Esophagus muscularis mucosa (tissue), 4 donors: ENCODE data around the gene SLC22A3. TPM values are rescaled to one million over a fixed set of nuclear protein-coding genes. Genes with fewer than 3 reads are reported as not detected.

Experiments used
- DNase-seq: peaks from one replicate; pipeline ENCODE4 v3.0.0-alpha.2; 2017; ENCODE audit errors: extremely low spot score
- H3K27ac ChIP-seq, 4 donors: fragments of 200-600 bp; sonication (generic); replicated peaks in 1 of 4; 1 replicate in 3 of 4; 2 replicates in 1 of 4; pipeline ENCODE4 v1.5.1; 2016 to 2019; ENCODE audit warnings: mild to moderate bottlenecking in 1 of 4
- H3K27me3 ChIP-seq, 4 donors: fragments of 200-600 bp; sonication (generic); one replicate each; pipeline versions ENCODE4 v1.5.1 to v1.6.0; 2016 to 2019
- H3K36me3 ChIP-seq, 4 donors: fragments of 200-600 bp; sonication (generic); one replicate each; pipeline ENCODE4 v1.5.1; 2016 to 2019
- H3K4me1 ChIP-seq, 4 donors: fragments of 200-600 bp; sonication (generic); one replicate each; pipeline ENCODE4 v1.5.1; 2016 to 2019
- H3K4me3 ChIP-seq, 4 donors: fragments of 200-600 bp; sonication (generic); 1 replicate in 2 of 4; 2 replicates in 2 of 4; pipeline ENCODE4 v1.5.1; 2016 to 2019; ENCODE audit warnings: mild to moderate bottlenecking in 4 of 4, moderate library complexity in 1 of 4
- H3K9me3 ChIP-seq, 4 donors: fragments of 200-600 bp; sonication (generic); 1 replicate in 3 of 4; 2 replicates in 1 of 4; pipeline ENCODE4 v1.5.1; 2016 to 2019
- EP300 ChIP-seq: sonication (generic); formaldehyde crosslinking; IDR thresholded peaks from one replicate; pipeline ENCODE4 v1.6.1; 2017; ENCODE audit warnings: antibody characterized with exemption
- POLR2A ChIP-seq: fragments of 450-650 bp; IDR thresholded peaks from one replicate; pipeline ENCODE4 v1.6.1; 2017; ENCODE audit warnings: antibody characterized with exemption, moderate library complexity, mild to moderate bottlenecking, low read depth
- POLR2AphosphoS5 ChIP-seq, 2 donors: sonication (generic); formaldehyde crosslinking; IDR thresholded peaks; one replicate each; pipeline ENCODE4 v1.6.1; 2017; ENCODE audit warnings: antibody characterized with exemption in 2 of 2
- WGBS: methylation state at CpG from one replicate; pipeline ENCODE4 v1.1.5; 2018; 5-methylcytosine and 5-hydroxymethylcytosine counted together
- intact Hi-C: fragments of 100-400 bp; cut with DNase I; formaldehyde crosslinking; loops from one replicate; pipeline ENCODE4 v1.15.1; 2023
- total RNA-seq, 4 donors: library from RNA; depleted of rRNA; stranded (reverse); fragments of >200 nt; gene quantifications; one replicate each; pipeline versions ENCODE4 v1.1.0 to v1.2.1, GENCODE V29; 2016
- TF ChIP-seq, protein P1 (sequence below), 3 experiments: fragments of 200-600 bp in 2 of 3; fragments of 450-650 bp in 1 of 3; sonication (generic) in 2 of 3; IDR thresholded peaks; one replicate each; pipeline ENCODE4 v1.5.1; 2017 to 2019; ENCODE audit warnings: antibody characterized with exemption in 3 of 3, mild to moderate bottlenecking in 2 of 3, moderate library complexity in 1 of 3

The SLC22A3 gene
- total RNA-seq, 4 donors from 2014 or later, result 16.8 to 20.4 (median 18.9) TPM

DNA sequence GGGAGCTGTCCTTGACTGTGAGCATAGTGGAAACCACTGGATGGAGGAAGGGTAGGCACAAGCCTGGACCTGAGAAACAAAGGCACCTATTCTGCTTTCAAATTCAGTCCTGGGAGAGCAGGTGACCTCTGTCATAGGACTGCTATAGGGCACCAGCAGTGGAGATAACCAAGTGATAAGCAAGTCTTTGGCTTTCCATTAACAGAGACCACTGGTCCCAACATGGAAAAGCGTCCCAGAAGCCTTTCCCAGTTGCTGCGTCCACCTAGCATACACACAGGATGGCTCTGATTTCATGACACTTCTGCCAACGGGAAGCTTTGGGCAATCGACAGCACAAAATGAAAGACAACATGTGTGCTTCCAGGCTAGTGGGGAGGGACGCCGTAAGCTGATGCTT, 8.9 kb downstream of the SLC22A3 start:
- Histone ChIP-seq H3K9me3 (no peaks in the 10 kb centered on the region), H3K27me3 (no peaks in the 10 kb centered on the region), H3K36me3 (no peaks in the 10 kb centered on the region), H3K4me3 (no peak overlapping the region), H3K27ac (no peak overlapping the region), H3K4me1 (peaks cover 0 to 39% (median 30%) of the 10 kb centered on the region in 4 donors)
- TF ChIP-seq POLR2AphosphoS5 (IDR thresholded peaks at IDR 0.05) (no peak), POLR2A (no peak), EP300 (no peak)
- TF ChIP-seq, protein P1, sequence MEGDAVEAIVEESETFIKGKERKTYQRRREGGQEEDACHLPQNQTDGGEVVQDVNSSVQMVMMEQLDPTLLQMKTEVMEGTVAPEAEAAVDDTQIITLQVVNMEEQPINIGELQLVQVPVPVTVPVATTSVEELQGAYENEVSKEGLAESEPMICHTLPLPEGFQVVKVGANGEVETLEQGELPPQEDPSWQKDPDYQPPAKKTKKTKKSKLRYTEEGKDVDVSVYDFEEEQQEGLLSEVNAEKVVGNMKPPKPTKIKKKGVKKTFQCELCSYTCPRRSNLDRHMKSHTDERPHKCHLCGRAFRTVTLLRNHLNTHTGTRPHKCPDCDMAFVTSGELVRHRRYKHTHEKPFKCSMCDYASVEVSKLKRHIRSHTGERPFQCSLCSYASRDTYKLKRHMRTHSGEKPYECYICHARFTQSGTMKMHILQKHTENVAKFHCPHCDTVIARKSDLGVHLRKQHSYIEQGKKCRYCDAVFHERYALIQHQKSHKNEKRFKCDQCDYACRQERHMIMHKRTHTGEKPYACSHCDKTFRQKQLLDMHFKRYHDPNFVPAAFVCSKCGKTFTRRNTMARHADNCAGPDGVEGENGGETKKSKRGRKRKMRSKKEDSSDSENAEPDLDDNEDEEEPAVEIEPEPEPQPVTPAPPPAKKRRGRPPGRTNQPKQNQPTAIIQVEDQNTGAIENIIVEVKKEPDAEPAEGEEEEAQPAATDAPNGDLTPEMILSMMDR (IDR thresholded peaks at IDR 0.05), result no peak
- no peak for DNase-seq
- 87% methylated on average over 6 of the region's 6 CpGs for WGBS
- intact Hi-C loops, result no loop called here

DNA sequence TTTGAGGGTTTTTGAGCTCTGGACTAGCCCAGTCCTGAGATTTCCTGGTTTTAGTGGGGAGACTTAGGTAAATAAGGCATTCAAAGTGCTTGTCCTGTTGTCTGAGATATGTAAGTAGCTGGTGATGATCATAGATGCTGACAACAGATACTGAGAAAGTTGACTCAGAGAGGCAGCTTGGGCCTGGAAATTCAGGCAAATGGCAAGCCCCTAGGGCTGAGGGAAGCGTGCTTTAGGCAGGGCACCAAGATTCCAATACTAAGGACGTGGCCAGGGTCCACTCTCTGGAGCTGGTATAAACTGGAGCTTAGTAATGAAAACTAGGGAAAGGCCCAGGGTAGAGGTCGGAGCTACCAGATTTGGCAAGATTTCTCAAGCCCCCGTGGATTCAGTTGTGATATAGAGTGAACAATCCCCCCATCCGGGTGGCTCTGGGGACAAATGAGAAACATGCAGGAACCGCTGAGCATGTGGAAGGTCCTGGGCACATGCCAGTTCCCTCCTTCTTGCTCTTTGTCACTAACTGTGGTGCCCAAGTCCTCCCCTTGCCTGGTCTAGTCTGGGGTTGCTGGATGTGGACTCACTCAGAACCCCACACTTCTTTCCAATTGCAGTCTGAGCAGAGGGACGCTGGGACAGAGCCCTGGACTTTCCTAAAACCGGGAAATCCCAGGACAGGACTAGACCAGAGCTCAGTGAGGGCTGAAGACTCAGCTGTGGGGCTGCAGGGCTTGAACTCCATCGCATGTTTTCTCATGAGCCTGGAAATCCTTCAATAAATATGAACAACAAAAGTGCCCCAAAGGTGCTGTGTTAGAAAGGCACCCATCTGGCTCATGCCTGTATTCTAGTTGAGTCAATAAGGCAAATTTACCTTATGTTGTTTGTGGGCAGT, 10.3 kb downstream of the SLC22A3 start:
- H3K27me3 ChIP-seq, result no peaks in the 10 kb centered on the region
- H3K4me3 ChIP-seq, result no peak overlapping the region
- intact Hi-C loops, result no loop called here
- 87% methylated on average over 8 of the region's 9 CpGs for WGBS
- H3K27ac ChIP-seq, result no peak overlapping the region
- H3K4me1 ChIP-seq, result peaks cover 0 to 28% (median 16%) of the 10 kb centered on the region in 4 donors
- no peaks in the 10 kb centered on the region for H3K9me3 ChIP-seq
- H3K36me3 ChIP-seq, result no peaks in the 10 kb centered on the region
- no peak for DNase-seq
- TF ChIP-seq POLR2AphosphoS5 (IDR thresholded peaks at IDR 0.05), result no peak
- TF ChIP-seq EP300, result no peak
- TF ChIP-seq POLR2A, result no peak
- TF ChIP-seq, protein P1 (IDR thresholded peaks at IDR 0.05), result no peak

DNA sequence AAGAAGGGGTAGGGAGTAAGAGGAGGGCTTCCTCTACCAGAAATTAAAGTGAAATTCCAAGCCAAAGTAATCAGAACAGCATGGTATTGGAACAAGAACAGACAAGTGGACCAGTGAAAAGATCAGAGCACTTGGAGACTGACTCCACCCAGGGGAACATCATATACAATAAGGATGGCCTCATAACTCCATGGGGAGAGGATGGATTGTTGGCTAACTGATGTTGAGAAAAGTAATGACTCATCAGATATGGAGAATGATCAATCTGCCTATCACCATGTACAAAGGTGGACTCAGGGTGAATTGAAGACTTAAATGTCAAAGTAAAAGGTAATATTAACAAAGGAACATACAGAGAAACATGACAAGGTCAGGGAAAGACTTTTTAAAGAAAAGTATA, 12.8 kb downstream of the SLC22A3 start:
- TF ChIP-seq POLR2A (no peak), POLR2AphosphoS5 (IDR thresholded peaks at IDR 0.05) (no peak)
- H3K9me3 ChIP-seq, result no peaks in the 10 kb centered on the region
- DNase-seq, result no peak
- no peaks in the 10 kb centered on the region for H3K27me3 ChIP-seq
- H3K4me3 ChIP-seq, result no peak overlapping the region
- peaks cover 0 to 15% (median 8%) of the 10 kb centered on the region in 4 donors for H3K4me1 ChIP-seq
- no peaks in the 10 kb centered on the region for H3K36me3 ChIP-seq
- intact Hi-C loops, result no loop called here
- no peak overlapping the region for H3K27ac ChIP-seq

DNA sequence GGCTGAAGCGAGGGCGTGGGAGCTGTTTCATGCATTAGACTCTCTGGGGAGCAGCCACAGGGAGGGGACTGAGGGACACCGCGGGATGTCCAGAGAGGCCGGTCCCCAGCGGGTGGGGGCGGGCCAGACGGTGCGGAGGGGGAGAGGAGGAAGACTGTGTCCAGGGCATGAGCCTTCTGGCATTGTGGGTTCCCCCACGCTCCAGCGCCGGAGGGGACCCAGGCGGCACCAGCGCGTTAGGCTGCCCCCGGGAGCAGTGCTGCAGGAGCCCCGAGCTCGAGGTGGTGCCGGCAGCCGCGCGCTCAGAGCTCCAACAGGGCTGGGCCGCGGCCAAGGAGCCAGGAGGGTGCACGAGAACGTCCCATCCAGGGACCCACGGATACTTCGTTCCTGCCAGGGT, 14.4 kb downstream of the SLC22A3 start:
- H3K4me3 ChIP-seq, result no peak overlapping the region
- TF ChIP-seq POLR2A, result no peak
- no peak for TF ChIP-seq POLR2AphosphoS5 (IDR thresholded peaks at IDR 0.05)
- no peak for TF ChIP-seq EP300
- TF ChIP-seq, protein P1 (IDR thresholded peaks at IDR 0.05), result no peak
- H3K4me1 ChIP-seq, result peaks cover 0 to 6% (median 0%) of the 10 kb centered on the region in 4 donors
- intact Hi-C loops, result no loop called here
- no peak for DNase-seq
- no peak overlapping the region for H3K27ac ChIP-seq
- WGBS, result 74% methylated on average over 5 of the region's 28 CpGs
- no peaks in the 10 kb centered on the region for H3K27me3 ChIP-seq
- no peaks in the 10 kb centered on the region for H3K36me3 ChIP-seq
- H3K9me3 ChIP-seq, result no peaks in the 10 kb centered on the region

DNA sequence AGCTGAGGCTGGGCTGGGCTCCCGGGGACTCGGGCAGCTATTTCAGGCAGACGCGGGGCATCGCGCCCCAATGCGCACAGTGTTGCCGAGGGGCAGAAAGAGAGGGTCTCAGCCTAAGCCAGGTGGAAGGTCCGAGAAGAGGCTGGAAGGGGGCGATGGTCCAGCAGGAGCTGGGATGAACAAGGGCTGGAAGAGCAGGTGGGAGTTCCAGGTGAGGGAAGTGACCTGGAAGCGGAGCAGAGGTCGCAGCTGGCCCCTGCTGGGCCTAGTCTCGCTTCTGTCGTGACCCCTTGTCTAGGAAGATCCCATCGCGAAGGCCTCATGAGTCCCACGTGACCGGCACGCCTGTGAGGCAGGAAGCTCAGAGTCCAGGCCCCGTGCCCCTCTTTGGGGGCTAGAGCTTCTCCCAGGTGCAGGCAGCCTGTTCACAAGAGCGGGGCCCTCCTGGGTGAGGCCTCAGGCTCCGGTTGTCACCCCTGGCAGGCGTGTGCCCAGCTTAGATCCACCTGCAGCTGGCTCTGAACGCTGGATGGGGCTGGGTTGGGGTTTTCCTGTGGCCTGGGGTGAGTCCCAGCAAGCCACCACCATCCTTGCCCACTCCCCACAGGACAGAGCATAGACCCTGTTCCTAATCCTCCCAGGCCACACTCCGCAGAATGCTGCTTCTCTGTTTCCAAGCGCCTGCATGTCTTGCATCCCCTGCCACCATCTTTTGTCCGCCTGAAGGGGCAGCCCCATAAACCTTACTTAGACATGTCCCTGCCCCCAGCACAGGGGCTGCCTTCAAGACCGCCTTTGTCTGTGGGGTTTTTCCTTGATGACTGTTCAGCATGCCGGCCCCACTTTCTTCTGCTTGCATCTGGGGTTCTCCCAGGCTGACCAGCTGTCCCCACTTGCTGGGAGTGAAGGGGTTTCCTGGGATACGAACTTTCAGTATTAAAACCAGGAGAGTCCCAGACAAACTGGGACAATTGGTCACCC, 15.1 kb downstream of the SLC22A3 start:
- Histone ChIP-seq H3K9me3 (no peaks in the 10 kb centered on the region), H3K27me3 (no peaks in the 10 kb centered on the region), H3K4me3 (no peak overlapping the region), H3K4me1 (peaks cover 0 to 4% (median 0%) of the 10 kb centered on the region in 4 donors), H3K27ac (no peak overlapping the region), H3K36me3 (no peaks in the 10 kb centered on the region)
- 89% methylated on average over 29 of the region's 30 CpGs for WGBS
- DNase-seq, result no peak
- TF ChIP-seq POLR2A (no peak), EP300 (no peak), POLR2AphosphoS5 (IDR thresholded peaks at IDR 0.05) (no peak)
- TF ChIP-seq, protein P1 (IDR thresholded peaks at IDR 0.05), result no peak
- intact Hi-C loops, result no loop called here
